ENCODE results near the gene SMARCA2.

The SMARCA2 gene

GRCh38 chr9:2026220-2026997 lies 11.3 kb downstream of the SMARCA2 start:
- H3K4me3 ChIP-seq (ENCODE audit: low read length), result no peak overlapping the region
- no peak overlapping the region for H3K9ac ChIP-seq (ENCODE audit: low read length)
- no peak overlapping the region for H3K27ac ChIP-seq (ENCODE audit: low read length)

GRCh38 chr9:2027543-2028160 lies 12.5 kb downstream of the SMARCA2 start:
- H3K36me3 ChIP-seq (ENCODE audit: control insufficient read depth, low read depth, low read length), result no peaks in the 10 kb centered on the region
- H3K27ac ChIP-seq (ENCODE audit: low read length), result no peak overlapping the region
- peaks cover 12% of the 10 kb centered on the region for H3K27me3 ChIP-seq (ENCODE audit: control insufficient read depth, insufficient read depth, low read length)
- H3K4me1 ChIP-seq (ENCODE audit: control insufficient read depth, low read depth, low read length), result peaks cover 26% of the 10 kb centered on the region
- H3K9me3 ChIP-seq (ENCODE audit: control insufficient read depth, low read depth, low read length), result no peaks in the 10 kb centered on the region
- H3K4me3 ChIP-seq (ENCODE audit: low read length), result no peak overlapping the region
- no peak overlapping the region for H3K9ac ChIP-seq (ENCODE audit: low read length)

More at GRCh38 chr9:2026220-2026997, 11.3 kb downstream of the SMARCA2 start:
- H3K4me1 ChIP-seq (ENCODE audit: control insufficient read depth, low read depth, low read length), result peaks cover 27% of the 10 kb centered on the region
- no peaks in the 10 kb centered on the region for H3K36me3 ChIP-seq (ENCODE audit: control insufficient read depth, low read depth, low read length)
- H3K9me3 ChIP-seq (ENCODE audit: control insufficient read depth, low read depth, low read length), result no peaks in the 10 kb centered on the region
- peaks cover 22% of the 10 kb centered on the region for H3K27me3 ChIP-seq (ENCODE audit: control insufficient read depth, insufficient read depth, low read length)

- peaks cover 5% of the 10 kb centered on the region for H3K27me3 ChIP-seq (ENCODE audit: control insufficient read depth, insufficient read depth, low read length)
- no peaks in the 10 kb centered on the region for H3K9me3 ChIP-seq (ENCODE audit: control insufficient read depth, low read depth, low read length)
- peaks cover 17% of the 10 kb centered on the region for H3K4me1 ChIP-seq (ENCODE audit: control insufficient read depth, low read depth, low read length)
- H3K36me3 ChIP-seq (ENCODE audit: control insufficient read depth, low read depth, low read length), result no peaks in the 10 kb centered on the region
- no peak overlapping the region for H3K4me3 ChIP-seq (ENCODE audit: low read length)
- no peak overlapping the region for H3K9ac ChIP-seq (ENCODE audit: low read length)
- no peak overlapping the region for H3K27ac ChIP-seq (ENCODE audit: low read length)
Observed at GRCh38 chr9:2028888-2029287, 13.7 kb downstream of the SMARCA2 start.

- no peaks in the 10 kb centered on the region for H3K27me3 ChIP-seq (ENCODE audit: control insufficient read depth, insufficient read depth, low read length)
- H3K36me3 ChIP-seq (ENCODE audit: control insufficient read depth, low read depth, low read length), result no peaks in the 10 kb centered on the region
- H3K4me3 ChIP-seq (ENCODE audit: low read length), result no peak overlapping the region
- no peak overlapping the region for H3K27ac ChIP-seq (ENCODE audit: low read length)
- H3K9me3 ChIP-seq (ENCODE audit: control insufficient read depth, low read depth, low read length), result no peaks in the 10 kb centered on the region
- H3K4me1 ChIP-seq (ENCODE audit: control insufficient read depth, low read depth, low read length), result peaks cover 8% of the 10 kb centered on the region
- no peak overlapping the region for H3K9ac ChIP-seq (ENCODE audit: low read length)
Observed at GRCh38 chr9:2029666-2030170, 14.6 kb downstream of the SMARCA2 start.

- H3K36me3 ChIP-seq (ENCODE audit: control insufficient read depth, low read depth, low read length), result no peaks in the 10 kb centered on the region
- H3K4me3 ChIP-seq (ENCODE audit: low read length), result no peak overlapping the region
- H3K27me3 ChIP-seq (ENCODE audit: control insufficient read depth, insufficient read depth, low read length), result no peaks in the 10 kb centered on the region
- H3K9ac ChIP-seq (ENCODE audit: low read length), result no peak overlapping the region
- H3K4me1 ChIP-seq (ENCODE audit: control insufficient read depth, low read depth, low read length), result no peaks in the 10 kb centered on the region
- no peaks in the 10 kb centered on the region for H3K9me3 ChIP-seq (ENCODE audit: control insufficient read depth, low read depth, low read length)
- no peak overlapping the region for H3K27ac ChIP-seq (ENCODE audit: low read length)
Observed at GRCh38 chr9:2032234-2032633, 17.1 kb downstream of the SMARCA2 start.

GRCh38 chr9:2036844-2037243 lies 21.7 kb downstream of the SMARCA2 start:
- Histone ChIP-seq H3K4me3 (ENCODE audit: low read length) (no peak overlapping the region), H3K9ac (ENCODE audit: low read length) (no peak overlapping the region), H3K27me3 (ENCODE audit: control insufficient read depth, insufficient read depth, low read length) (no peaks in the 10 kb centered on the region), H3K36me3 (ENCODE audit: control insufficient read depth, low read depth, low read length) (no peaks in the 10 kb centered on the region), H3K27ac (ENCODE audit: low read length) (no peak overlapping the region), H3K4me1 (ENCODE audit: control insufficient read depth, low read depth, low read length) (no peaks in the 10 kb centered on the region), H3K9me3 (ENCODE audit: control insufficient read depth, low read depth, low read length) (no peaks in the 10 kb centered on the region)

GRCh38 chr9:2039294-2040180 lies 24.4 kb downstream of the SMARCA2 start:
- Histone ChIP-seq H3K9me3 (ENCODE audit: control insufficient read depth, low read depth, low read length) (no peaks in the 10 kb centered on the region), H3K36me3 (ENCODE audit: control insufficient read depth, low read depth, low read length) (no peaks in the 10 kb centered on the region)

GRCh38 chr9:2040828-2041227 lies 25.7 kb downstream of the SMARCA2 start:
- H3K36me3 ChIP-seq (ENCODE audit: control insufficient read depth, low read depth, low read length), result no peaks in the 10 kb centered on the region
- H3K4me1 ChIP-seq (ENCODE audit: control insufficient read depth, low read depth, low read length), result no peaks in the 10 kb centered on the region
- H3K27me3 ChIP-seq (ENCODE audit: control insufficient read depth, insufficient read depth, low read length), result peaks cover 6% of the 10 kb centered on the region
- no peak overlapping the region for H3K9ac ChIP-seq (ENCODE audit: low read length)
- no peak overlapping the region for H3K27ac ChIP-seq (ENCODE audit: low read length)
- H3K9me3 ChIP-seq (ENCODE audit: control insufficient read depth, low read depth, low read length), result no peaks in the 10 kb centered on the region
- H3K4me3 ChIP-seq (ENCODE audit: low read length), result no peak overlapping the region

More at GRCh38 chr9:2039294-2040180, 24.4 kb downstream of the SMARCA2 start:
- H3K9ac ChIP-seq (ENCODE audit: low read length), result no peak overlapping the region
- H3K27ac ChIP-seq (ENCODE audit: low read length), result no peak overlapping the region
- no peak overlapping the region for H3K4me3 ChIP-seq (ENCODE audit: low read length)
- no peaks in the 10 kb centered on the region for H3K4me1 ChIP-seq (ENCODE audit: control insufficient read depth, low read depth, low read length)
- H3K27me3 ChIP-seq (ENCODE audit: control insufficient read depth, insufficient read depth, low read length), result no peaks in the 10 kb centered on the region

- H3K4me3 ChIP-seq (ENCODE audit: low read length), result no peak overlapping the region
- H3K36me3 ChIP-seq (ENCODE audit: control insufficient read depth, low read depth, low read length), result no peaks in the 10 kb centered on the region
- peaks cover 15% of the 10 kb centered on the region for H3K27me3 ChIP-seq (ENCODE audit: control insufficient read depth, insufficient read depth, low read length)
- H3K9me3 ChIP-seq (ENCODE audit: control insufficient read depth, low read depth, low read length), result no peaks in the 10 kb centered on the region
- H3K4me1 ChIP-seq (ENCODE audit: control insufficient read depth, low read depth, low read length), result no peaks in the 10 kb centered on the region
- no peak overlapping the region for H3K27ac ChIP-seq (ENCODE audit: low read length)
- no peak overlapping the region for H3K9ac ChIP-seq (ENCODE audit: low read length)
Observed at GRCh38 chr9:2041736-2042135, 26.6 kb downstream of the SMARCA2 start.

- Histone ChIP-seq H3K9ac (ENCODE audit: low read length) (no peak overlapping the region), H3K4me1 (ENCODE audit: control insufficient read depth, low read depth, low read length) (no peaks in the 10 kb centered on the region), H3K9me3 (ENCODE audit: control insufficient read depth, low read depth, low read length) (no peaks in the 10 kb centered on the region), H3K4me3 (ENCODE audit: low read length) (no peak overlapping the region), H3K36me3 (ENCODE audit: control insufficient read depth, low read depth, low read length) (no peaks in the 10 kb centered on the region), H3K27ac (ENCODE audit: low read length) (no peak overlapping the region), H3K27me3 (ENCODE audit: control insufficient read depth, insufficient read depth, low read length) (peaks cover 28% of the 10 kb centered on the region)
Observed at GRCh38 chr9:2043243-2043642, 28.1 kb downstream of the SMARCA2 start.

GRCh38 chr9:2043881-2044462 lies 28.8 kb downstream of the SMARCA2 start:
- Histone ChIP-seq H3K27ac (ENCODE audit: low read length) (no peak overlapping the region), H3K4me3 (ENCODE audit: low read length) (no peak overlapping the region), H3K36me3 (ENCODE audit: control insufficient read depth, low read depth, low read length) (no peaks in the 10 kb centered on the region), H3K9ac (ENCODE audit: low read length) (no peak overlapping the region), H3K27me3 (ENCODE audit: control insufficient read depth, insufficient read depth, low read length) (peaks cover 36% of the 10 kb centered on the region), H3K4me1 (ENCODE audit: control insufficient read depth, low read depth, low read length) (no peaks in the 10 kb centered on the region), H3K9me3 (ENCODE audit: control insufficient read depth, low read depth, low read length) (no peaks in the 10 kb centered on the region)
